H9 (cell line): ENCODE measurements around the gene CCDC182. TPM values are rescaled to one million over a fixed set of nuclear protein-coding genes. Genes with fewer than 3 reads are reported as not detected.

Source experiments
- DNase-seq: peaks from one replicate; pipeline ENCODE4 v3.0.0-alpha.2; 2017
- H2AFZ ChIP-seq: one replicate; pipeline ENCODE4 v1.6.1; 2013; ENCODE audit warnings: mild to moderate bottlenecking, low read length, control low read depth, moderate library complexity
- H2AK5ac ChIP-seq: 2 replicates; pipeline ENCODE4 v1.6.1; 2013; ENCODE audit warnings: low read length, control low read depth, mixed read lengths; ENCODE audit not compliant: insufficient read length
- H2BK120ac ChIP-seq: one replicate; pipeline ENCODE4 v1.6.1; 2013; ENCODE audit warnings: low read depth, mild to moderate bottlenecking, low read length, control low read depth, inconsistent platforms; ENCODE audit not compliant: poor library complexity, severe bottlenecking
- H2BK12ac ChIP-seq: 2 replicates; pipeline ENCODE4 v1.6.1; 2013; ENCODE audit warnings: low read length, control low read depth, mixed read lengths, low read depth; ENCODE audit not compliant: insufficient read length
- H2BK15ac ChIP-seq: 2 replicates; pipeline ENCODE4 v1.6.1; 2013; ENCODE audit warnings: low read depth, low read length, control low read depth
- H2BK20ac ChIP-seq: one replicate; pipeline ENCODE4 v1.6.1; 2013; ENCODE audit warnings: low read depth, mild to moderate bottlenecking, low read length, control low read depth, inconsistent platforms; ENCODE audit not compliant: poor library complexity, severe bottlenecking
- H2BK5ac ChIP-seq: 2 replicates; pipeline ENCODE4 v1.6.1; 2013; ENCODE audit warnings: low read length, control low read depth, mixed read lengths; ENCODE audit not compliant: insufficient read length
- H3K14ac ChIP-seq: 2 replicates; pipeline ENCODE4 v1.6.1; 2013; ENCODE audit warnings: low read length, control low read depth; ENCODE audit not compliant: insufficient read depth
- H3K18ac ChIP-seq: 2 replicates; pipeline ENCODE4 v1.6.1; 2013; ENCODE audit warnings: low read depth, mild to moderate bottlenecking, mixed read lengths, low read length, control low read depth; ENCODE audit not compliant: insufficient read length
- H3K23ac ChIP-seq: 2 replicates; pipeline ENCODE4 v1.6.1; 2013; ENCODE audit warnings: low read length, control low read depth, mixed read lengths, low read depth; ENCODE audit not compliant: insufficient read length
- H3K23me2 ChIP-seq: 2 replicates; pipeline ENCODE4 v1.6.1; 2013; ENCODE audit warnings: low read depth, mild to moderate bottlenecking, mixed read lengths, low read length, control low read depth; ENCODE audit not compliant: insufficient read length, poor library complexity, severe bottlenecking
- H3K27ac ChIP-seq: 2 replicates; pipeline ENCODE4 v1.5.1; 2013; ENCODE audit warnings: low read length, control low read depth, mixed read lengths, low read depth; ENCODE audit not compliant: insufficient read length
- H3K27me3 ChIP-seq: 2 replicates; pipeline ENCODE4 v1.6.1; 2013; ENCODE audit warnings: low read length, control low read depth, inconsistent platforms; ENCODE audit not compliant: insufficient read depth
- H3K4ac ChIP-seq: 2 replicates; pipeline ENCODE4 v1.6.1; 2013; ENCODE audit warnings: low read depth, mild to moderate bottlenecking, control low read depth, inconsistent platforms, low read length, moderate library complexity
- H3K4me1 ChIP-seq: 2 replicates; pipeline ENCODE4 v1.6.1; 2013; ENCODE audit warnings: low read length, control low read depth, inconsistent platforms; ENCODE audit not compliant: insufficient read depth
- H3K4me2 ChIP-seq: 2 replicates; pipeline ENCODE4 v1.6.1; 2013; ENCODE audit warnings: low read length, control low read depth, mixed read lengths; ENCODE audit not compliant: insufficient read length, insufficient read depth
- H3K56ac ChIP-seq: 2 replicates; pipeline ENCODE4 v1.6.1; 2013; ENCODE audit warnings: low read depth, mild to moderate bottlenecking, mixed read lengths, low read length, control low read depth; ENCODE audit not compliant: insufficient read length
- H3K79me1 ChIP-seq: 2 replicates; pipeline ENCODE4 v1.6.1; 2013; ENCODE audit warnings: low read depth, mild to moderate bottlenecking, moderate library complexity, low read length, control low read depth, inconsistent platforms; ENCODE audit not compliant: insufficient read depth, poor library complexity, severe bottlenecking
- H3K79me2 ChIP-seq: 2 replicates; pipeline ENCODE4 v1.6.1; 2013; ENCODE audit warnings: low read length, control low read depth, inconsistent platforms; ENCODE audit not compliant: insufficient read depth
- H3K9ac ChIP-seq: 2 replicates; pipeline ENCODE4 v1.6.1; 2013; ENCODE audit warnings: low read length, control low read depth, mixed read lengths; ENCODE audit not compliant: insufficient read length; ENCODE audit errors: extremely low read depth
- H3K9me3 ChIP-seq: one replicate; pipeline ENCODE4 v1.6.1; 2013; ENCODE audit warnings: low read depth, low read length, inconsistent platforms; ENCODE audit not compliant: control insufficient read depth
- H3T11ph ChIP-seq: one replicate; pipeline ENCODE4 v1.6.1; 2013; ENCODE audit warnings: mild to moderate bottlenecking, low read length, control low read depth, inconsistent platforms
- H4K20me1 ChIP-seq: one replicate; pipeline ENCODE4 v1.6.1; 2013; ENCODE audit not compliant: control insufficient read depth, insufficient read length, insufficient read depth
- H4K5ac ChIP-seq: 2 replicates; pipeline ENCODE4 v1.6.1; 2013; ENCODE audit warnings: low read depth, mild to moderate bottlenecking, mixed read lengths, low read length, control low read depth; ENCODE audit not compliant: insufficient read length
- H4K8ac ChIP-seq: replicated peaks from 2 replicates; pipeline ENCODE4 v1.6.1; 2013; ENCODE audit warnings: low read length, control low read depth, mixed read lengths, low read depth; ENCODE audit not compliant: insufficient read length
- H4K91ac ChIP-seq: 2 replicates; pipeline ENCODE4 v1.6.1; 2013; ENCODE audit warnings: low read depth, mild to moderate bottlenecking, moderate library complexity, mixed read lengths, low read length, control low read depth; ENCODE audit not compliant: insufficient read length
- H3K27ac Mint-ChIP-seq, 3 experiments: 2 replicates in 2 of 3; 3 replicates in 1 of 3; pipeline ENCODE4 v1.8.0; 2020 to 2021; ENCODE audit warnings: mixed read lengths in 3 of 3, mild to moderate bottlenecking in 1 of 3, moderate library complexity in 1 of 3
- H3K27me3 Mint-ChIP-seq: 2 replicates; pipeline ENCODE4 v1.8.0; 2021; ENCODE audit warnings: low read depth, mild to moderate bottlenecking, moderate library complexity, mixed read lengths
- H3K36me3 Mint-ChIP-seq, 3 experiments: 2 replicates in 2 of 3; 3 replicates in 1 of 3; pipeline ENCODE4 v1.8.0; 2020 to 2021; ENCODE audit warnings: low read depth in 3 of 3, mixed read lengths in 3 of 3; ENCODE audit not compliant: insufficient read depth in 1 of 3
- H3K4me1 Mint-ChIP-seq, 2 experiments: 2 replicates each; pipeline ENCODE4 v1.8.0; 2020; ENCODE audit warnings: mixed read lengths in 2 of 2
- H3K4me3 Mint-ChIP-seq, 2 experiments: 2 replicates in 1 of 2; 3 replicates in 1 of 2; pipeline ENCODE4 v1.8.0; 2020 to 2021; ENCODE audit warnings: mild to moderate bottlenecking in 2 of 2, mixed read lengths in 2 of 2, moderate library complexity in 1 of 2
- H3K9me3 Mint-ChIP-seq, 2 experiments: 2 replicates in 1 of 2; 3 replicates in 1 of 2; pipeline ENCODE4 v1.8.0; 2020; ENCODE audit warnings: mild to moderate bottlenecking in 2 of 2, mixed read lengths in 2 of 2, moderate library complexity in 1 of 2
- WGBS: extraction: QIAGEN DNeasy Blood & Tissue Kit; methylation state at CpG from one replicate; pipeline ENCODE4 v1.1.7; 2013; ENCODE audit warnings: missing lambda C conversion rate, low lambda C conversion rate, mixed read lengths; ENCODE audit not compliant: insufficient read length; ENCODE audit errors: extremely low coverage; 5-methylcytosine and 5-hydroxymethylcytosine counted together
- total RNA-seq: library from RNA; stranded (reverse); gene quantifications from 2 replicates; pipeline ENCODE4 v1.2.1, GENCODE V29; 2021
- TF ChIP-seq, protein P1 (sequence below): fragments of 200-600 bp; sonication (generic); conservative IDR thresholded peaks from 3 replicates; pipeline ENCODE4 v1.8.0; 2021; ENCODE audit warnings: antibody characterized with exemption, mild to moderate bottlenecking

The CCDC182 gene
- total RNA-seq, 1 experiment from 2014 or later, result not detected

- no peaks in the 10 kb centered on the region for H3K23me2 ChIP-seq
- H3K14ac ChIP-seq, result no peak overlapping the region
- H3K4ac ChIP-seq, result no peak overlapping the region
- no peaks in the 10 kb centered on the region for H3K9me3 ChIP-seq
- no peaks in the 10 kb centered on the region; the same call in 1 of the 2 replicates for H3K4me1 ChIP-seq
- no CpG with 5 or more reads among the region's 20 CpGs for WGBS
- TF ChIP-seq, protein P1, sequence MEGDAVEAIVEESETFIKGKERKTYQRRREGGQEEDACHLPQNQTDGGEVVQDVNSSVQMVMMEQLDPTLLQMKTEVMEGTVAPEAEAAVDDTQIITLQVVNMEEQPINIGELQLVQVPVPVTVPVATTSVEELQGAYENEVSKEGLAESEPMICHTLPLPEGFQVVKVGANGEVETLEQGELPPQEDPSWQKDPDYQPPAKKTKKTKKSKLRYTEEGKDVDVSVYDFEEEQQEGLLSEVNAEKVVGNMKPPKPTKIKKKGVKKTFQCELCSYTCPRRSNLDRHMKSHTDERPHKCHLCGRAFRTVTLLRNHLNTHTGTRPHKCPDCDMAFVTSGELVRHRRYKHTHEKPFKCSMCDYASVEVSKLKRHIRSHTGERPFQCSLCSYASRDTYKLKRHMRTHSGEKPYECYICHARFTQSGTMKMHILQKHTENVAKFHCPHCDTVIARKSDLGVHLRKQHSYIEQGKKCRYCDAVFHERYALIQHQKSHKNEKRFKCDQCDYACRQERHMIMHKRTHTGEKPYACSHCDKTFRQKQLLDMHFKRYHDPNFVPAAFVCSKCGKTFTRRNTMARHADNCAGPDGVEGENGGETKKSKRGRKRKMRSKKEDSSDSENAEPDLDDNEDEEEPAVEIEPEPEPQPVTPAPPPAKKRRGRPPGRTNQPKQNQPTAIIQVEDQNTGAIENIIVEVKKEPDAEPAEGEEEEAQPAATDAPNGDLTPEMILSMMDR, result no peak
- H3K79me1 ChIP-seq, result no peaks in the 10 kb centered on the region
- no peaks in the 10 kb centered on the region for H3K79me2 ChIP-seq
- peak; percentile 60 for DNase-seq
- peaks cover 16% of the 10 kb centered on the region for H3K27me3 Mint-ChIP-seq
- no peak overlapping the region for H3K23ac ChIP-seq
- H2AK5ac ChIP-seq, result no peak overlapping the region
- no peak overlapping the region for H3K18ac ChIP-seq
- no peak overlapping the region for H2BK120ac ChIP-seq
- H3K27ac ChIP-seq, result no peak overlapping the region
- no peak overlapping the region for H4K91ac ChIP-seq
- H2BK12ac ChIP-seq, result no peak overlapping the region
- no peak overlapping the region for H3K4me2 ChIP-seq
- no peak overlapping the region for H3K9ac ChIP-seq
- no peak overlapping the region for H4K8ac ChIP-seq
- H2BK20ac ChIP-seq, result no peak overlapping the region
- H4K5ac ChIP-seq, result no peak overlapping the region
- no peak overlapping the region for H3T11ph ChIP-seq
- H3K9me3 Mint-ChIP-seq, result no peaks in the 10 kb centered on the region
- no peaks in the 10 kb centered on the region; the same call in 1 of the 2 replicates for H3K27me3 ChIP-seq
- no peaks in the 10 kb centered on the region for H4K20me1 ChIP-seq
- H3K4me1 Mint-ChIP-seq, result peaks cover 10 to 12% of the 10 kb centered on the region in 2 experiments
- no peaks in the 10 kb centered on the region for H3K36me3 Mint-ChIP-seq
- no peak overlapping the region for H3K56ac ChIP-seq
- H2AFZ ChIP-seq, result no peak overlapping the region
- no peak overlapping the region for H2BK5ac ChIP-seq
- H3K4me3 Mint-ChIP-seq, result no peak overlapping the region
- no peak overlapping the region for H3K27ac Mint-ChIP-seq
- no peak overlapping the region for H2BK15ac ChIP-seq
Observed at GRCh38 chr17:57782647-57783337, 37.7 kb upstream of the CCDC182 start.
